GM21737 (cell line): ENCODE results near the gene INO80B.
"Not testable (repeated sequence)": the region's sequence is repeated elsewhere in the genome, so short reads cannot be mapped to it uniquely, and the experiment has no call there.

ENCODE experiments used
- ATAC-seq: cut with Tn5 transposase; IDR thresholded peaks from one replicate; pipeline ENCODE4 v1.9.1; 2021; ENCODE audit warnings: mild to moderate bottlenecking, moderate library complexity; ENCODE audit not compliant: unreplicated experiment

INO80B gene

GRCh38 chr2:74474899-74475298, 20.0 kb downstream of the INO80B start:
- no peak for ATAC-seq

DNA sequence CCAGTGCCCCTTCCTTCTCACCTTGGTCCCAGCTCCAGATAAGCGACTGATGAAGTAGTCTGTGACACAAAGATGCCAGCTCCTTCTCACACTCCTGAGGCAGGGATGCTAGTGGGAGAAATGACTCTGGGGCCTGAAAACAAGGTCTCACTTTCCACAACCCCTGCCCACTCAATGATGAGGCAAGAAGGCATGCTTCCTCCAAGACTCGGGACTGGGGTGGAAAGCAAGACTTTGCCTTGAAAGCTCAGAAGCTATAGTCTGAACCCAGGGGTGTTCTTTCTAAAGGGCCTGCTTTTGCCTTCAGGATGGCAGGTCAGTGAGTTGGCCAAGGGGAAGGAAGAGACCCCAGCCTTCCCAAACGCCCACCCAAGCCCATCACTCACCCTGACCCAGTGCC, 26.5 kb downstream of the INO80B start:
- ATAC-seq, result no peak

GRCh38 chr2:74481961-74482800, 27.3 kb downstream of the INO80B start:
- peak; percentile 32 for ATAC-seq

DNA sequence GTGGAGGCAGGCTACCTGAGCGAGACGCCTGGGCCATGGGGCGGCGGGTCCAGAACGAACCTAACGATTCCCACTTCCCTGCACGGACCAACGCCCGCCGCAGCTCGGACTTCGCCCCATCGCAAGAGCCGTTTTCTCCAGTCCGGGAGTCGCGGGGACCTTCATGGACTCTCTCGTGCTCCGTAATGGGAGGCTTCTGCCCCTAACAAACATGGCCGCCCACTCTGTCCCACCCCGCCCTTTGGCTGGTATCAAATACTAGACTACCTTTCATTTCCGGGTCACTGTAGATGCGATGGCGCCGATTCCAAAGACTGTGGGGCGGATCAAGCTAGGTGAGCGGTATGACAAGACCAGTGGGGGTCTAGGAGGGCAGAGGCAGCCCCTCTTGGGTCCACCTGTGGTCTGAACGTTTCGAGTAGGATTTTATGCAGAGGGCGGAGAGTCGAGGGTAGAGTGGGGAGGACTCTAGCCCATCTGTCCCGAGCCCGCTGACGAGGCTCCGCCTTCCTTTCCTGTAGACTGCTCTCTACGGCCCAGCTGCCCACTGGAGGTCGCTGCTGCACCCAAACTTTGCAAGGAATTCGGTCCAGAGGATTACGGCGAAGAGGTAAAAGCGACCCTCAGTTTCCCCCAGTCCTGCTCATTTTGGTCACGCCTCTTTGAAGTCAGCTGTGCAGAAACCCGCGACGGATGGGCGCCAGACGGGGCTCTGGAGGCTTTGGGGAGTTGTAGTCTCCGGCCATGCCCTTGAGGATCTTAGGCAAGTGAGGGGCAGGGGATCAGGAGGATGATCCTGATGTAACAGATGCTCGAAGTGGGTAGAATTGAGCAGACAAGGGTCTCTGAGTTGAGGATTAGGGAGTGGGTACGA, 28.2 kb downstream of the INO80B start, which contains the start of the genes CCDC142 and TTC31:
CCDC142 (minus strand) TSS at position 198 of the 874 bp plus-strand sequence; CDS start at position 37, 161 bp downstream.
TTC31 (plus strand) TSS at position 281 of the 874 bp plus-strand sequence; CDS start at position 296, 15 bp downstream.
- ATAC-seq, result peak; percentile 83

GRCh38 chr2:74483675-74484164, 28.8 kb downstream of the INO80B start:
- not testable (repeated sequence) for ATAC-seq

DNA sequence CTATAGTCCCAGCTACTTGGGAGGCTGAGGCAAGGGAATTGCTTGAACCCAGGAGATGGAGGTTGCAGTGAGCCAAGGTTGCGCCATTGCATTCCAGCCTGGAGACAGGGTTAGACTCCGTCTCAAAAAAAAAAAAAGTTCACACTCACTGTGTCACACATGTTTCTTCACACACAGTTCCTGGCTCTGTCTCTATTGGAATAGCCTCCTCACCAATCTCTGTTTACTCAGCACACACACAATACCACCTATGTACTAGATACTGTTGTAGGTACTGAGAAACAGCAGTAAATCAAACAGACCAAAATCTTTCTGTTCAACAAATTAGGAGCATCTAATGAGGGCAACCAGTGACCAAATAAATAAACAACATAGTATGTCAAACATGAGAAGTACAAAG, 31.3 kb downstream of the INO80B start:
- ATAC-seq, result no peak

- no peak for ATAC-seq
Observed at GRCh38 chr2:74488643-74489481, 34.0 kb downstream of the INO80B start.

DNA sequence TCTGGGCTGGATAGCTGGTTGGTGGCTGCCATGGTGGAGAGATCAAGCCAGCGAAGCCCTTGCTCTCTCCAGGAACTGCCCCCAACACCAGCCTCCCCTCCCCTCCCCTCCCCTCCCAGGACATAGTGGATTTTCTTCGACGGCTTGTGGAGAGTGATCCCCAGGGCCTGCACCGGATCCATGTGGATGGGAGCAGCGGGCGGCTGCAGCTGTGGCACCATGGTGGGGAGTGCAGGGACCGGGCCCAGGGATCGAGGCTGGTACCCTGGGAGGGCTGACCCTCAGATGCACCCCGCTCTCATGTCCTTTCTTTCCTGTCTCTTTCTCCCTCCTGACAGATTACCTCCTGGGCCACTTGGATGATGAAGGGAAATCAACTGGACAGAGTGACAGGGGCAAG, 35.0 kb downstream of the INO80B start:
- ATAC-seq, result no peak

- ATAC-seq, result no peak
Observed at GRCh38 chr2:74491648-74492544, 37.0 kb downstream of the INO80B start.

- no peak for ATAC-seq
Observed at GRCh38 chr2:74493546-74493945, 38.7 kb downstream of the INO80B start.

DNA sequence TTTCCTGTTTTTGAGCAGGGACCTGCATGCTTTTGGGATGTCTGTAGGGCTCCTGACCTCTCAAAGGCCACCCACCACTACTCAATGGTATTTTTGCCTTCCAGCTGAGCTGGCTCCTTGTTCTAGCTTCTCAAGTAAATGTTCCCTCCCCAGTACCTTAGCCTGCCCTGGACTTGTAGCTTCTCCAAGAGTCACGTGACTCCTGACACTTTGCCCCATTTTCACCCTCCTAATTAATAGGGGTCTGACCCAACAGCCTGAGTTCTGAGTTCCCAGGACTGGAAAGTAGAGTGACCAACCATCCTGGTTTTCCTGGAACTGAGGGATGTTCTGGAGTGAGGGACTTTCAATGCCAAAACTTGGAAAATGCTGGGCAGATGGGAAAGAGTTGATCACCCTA, 40.6 kb downstream of the INO80B start:
- ATAC-seq, result no peak

DNA sequence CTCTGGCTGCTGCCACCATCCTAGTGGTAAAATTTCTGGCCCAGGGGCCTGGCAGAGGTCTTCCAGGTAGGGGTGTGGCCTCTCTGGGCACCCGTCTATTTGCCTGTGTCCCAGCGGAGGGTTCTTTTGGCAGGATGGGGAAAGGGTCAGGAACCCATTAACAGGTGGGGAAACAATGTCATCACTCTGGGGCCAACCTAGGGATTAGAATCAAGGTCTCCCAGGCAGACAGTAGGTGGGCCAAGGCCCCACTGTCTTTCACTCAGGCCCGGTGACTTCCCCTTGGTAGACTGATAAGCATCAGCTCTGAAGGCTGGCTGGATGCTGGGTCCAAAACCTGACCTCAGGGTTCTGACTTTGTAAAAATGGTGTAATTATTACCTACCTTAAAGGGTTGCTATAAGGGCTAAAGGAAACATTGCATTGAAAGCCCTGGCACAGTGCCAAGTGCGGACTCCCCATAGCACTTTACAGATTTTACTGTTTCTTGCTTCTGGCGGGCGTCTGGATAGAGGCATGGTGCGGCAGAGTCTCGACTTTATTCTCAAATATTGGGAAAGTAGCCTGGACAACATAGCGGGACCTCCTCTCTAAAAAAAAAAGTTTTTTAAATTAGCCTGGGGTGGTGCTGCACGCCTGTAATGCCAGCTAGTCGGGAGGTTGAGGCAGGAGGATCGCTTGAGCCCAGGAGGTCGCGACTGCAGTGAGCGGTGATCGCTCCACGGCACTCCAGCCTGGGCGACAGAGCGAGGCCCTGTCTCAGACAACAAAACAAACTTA, 42.3 kb downstream of the INO80B start:
- no peak for ATAC-seq

- ATAC-seq, result no peak
Observed at GRCh38 chr2:74497777-74498499, 43.1 kb downstream of the INO80B start.

DNA sequence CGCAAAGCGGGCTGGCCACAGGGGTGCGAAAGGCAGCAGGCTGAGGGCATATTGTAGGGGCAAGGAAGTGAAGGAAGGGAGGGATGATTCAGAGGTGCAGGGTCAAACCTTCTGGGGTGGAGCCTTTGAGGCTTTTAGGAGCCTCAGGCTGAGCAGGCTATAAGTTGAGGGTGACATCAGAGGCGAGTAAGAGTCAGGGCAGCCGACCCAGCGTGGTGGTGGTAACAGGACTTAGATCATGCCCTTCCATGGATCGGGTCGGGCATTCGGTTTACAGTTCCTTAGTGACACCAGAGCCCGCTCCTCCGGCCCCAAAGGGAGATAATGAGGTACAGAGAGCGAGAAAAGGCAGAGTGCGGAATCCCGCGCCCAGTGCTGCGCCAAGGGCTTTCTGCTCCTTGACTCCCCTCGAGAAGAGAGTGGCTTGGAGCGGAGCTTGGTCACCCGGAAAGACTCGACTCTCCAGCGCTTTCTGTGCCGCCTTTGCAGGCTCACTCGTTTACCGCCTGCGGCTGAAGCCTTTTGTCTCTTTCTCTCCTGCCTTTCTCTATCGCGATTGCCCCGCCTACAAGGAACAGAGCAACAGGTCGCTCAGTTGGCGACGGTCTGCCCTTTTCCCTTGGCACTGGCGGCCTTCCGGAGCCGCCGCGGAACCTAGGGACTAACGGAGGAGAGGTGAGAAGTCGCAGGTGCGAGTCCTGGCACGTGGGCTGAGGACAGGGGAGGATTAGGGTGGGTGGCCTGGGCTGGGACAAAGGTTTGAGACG, 43.8 kb downstream of the INO80B start:
- ATAC-seq, result no peak

- ATAC-seq, result no peak
Observed at GRCh38 chr2:74499267-74499939, 44.5 kb downstream of the INO80B start, which contains the start of gene LBX2. Gene LBX2, minus strand, starts transcription at chr2:74499603. Its CDS starts 66 bp downstream, at chr2:74499537.

GRCh38 chr2:74499940-74500577, 45.2 kb downstream of the INO80B start:
- ATAC-seq, result no peak
